Stimulated activated CD4-positive, alpha-beta T cell treated with anti-CD3 and anti-CD28 coated beads, TNF-alpha, amount 100 ng/mL, for 4 hours (primary cell): ENCODE data around the gene TPK1.
"Not testable (repeated sequence)": the region's sequence is repeated elsewhere in the genome, so short reads cannot be mapped to it uniquely, and the experiment has no call there.

ENCODE experiments used
- DNase-seq, 3 experiments: peaks; one replicate each; pipeline ENCODE4 v3.0.0-alpha.2; 2020; ENCODE audit warnings: low read depth in 3 of 3

Gene TPK1

GRCh38 chr7:144824360-144824759 lies 11.5 kb downstream of the TPK1 start:
- no peak for DNase-seq

- no peak for DNase-seq
Measured at GRCh38 chr7:144822223-144822622, 13.6 kb downstream of the TPK1 start.

GRCh38 chr7:144821067-144821466 lies 14.8 kb downstream of the TPK1 start:
- DNase-seq = no peak

GRCh38 chr7:144820552-144820951 lies 15.3 kb downstream of the TPK1 start:
- no peak for DNase-seq

GRCh38 chr7:144819566-144819965 lies 16.3 kb downstream of the TPK1 start:
- DNase-seq = no peak

GRCh38 chr7:144818511-144818910 lies 17.3 kb downstream of the TPK1 start:
- DNase-seq = peak in 2 of 3 experiments; percentile 10 to 44

- DNase-seq = no peak
Measured at GRCh38 chr7:144817001-144817400, 18.9 kb downstream of the TPK1 start.

GRCh38 chr7:144814299-144814698 lies 21.6 kb downstream of the TPK1 start:
- DNase-seq = no peak

GRCh38 chr7:144812379-144813283 lies 23.2 kb downstream of the TPK1 start:
- DNase-seq = peak in 1 of 3 experiments; percentile 26

GRCh38 chr7:144805627-144806239 lies 30.1 kb downstream of the TPK1 start:
- DNase-seq = no peak

- DNase-seq = not testable (repeated sequence)
Measured at GRCh38 chr7:144800678-144801436, 35.0 kb downstream of the TPK1 start.

- DNase-seq = no peak
Measured at GRCh38 chr7:144796919-144797318, 38.9 kb downstream of the TPK1 start.

GRCh38 chr7:144792050-144792449 lies 43.8 kb downstream of the TPK1 start:
- DNase-seq = no peak

GRCh38 chr7:144791488-144791887 lies 44.4 kb downstream of the TPK1 start:
- DNase-seq = no peak

- DNase-seq = no peak
Measured at GRCh38 chr7:144787127-144787526, 48.7 kb downstream of the TPK1 start.

- DNase-seq = no peak
Measured at GRCh38 chr7:144786522-144786921, 49.3 kb downstream of the TPK1 start.

GRCh38 chr7:144786079-144786478 lies 49.8 kb downstream of the TPK1 start:
- no peak for DNase-seq

- no peak for DNase-seq
Measured at GRCh38 chr7:144785521-144785920, 50.3 kb downstream of the TPK1 start.

GRCh38 chr7:144784943-144785342 lies 50.9 kb downstream of the TPK1 start:
- no peak for DNase-seq

- DNase-seq = no peak
Measured at GRCh38 chr7:144784441-144784840, 51.4 kb downstream of the TPK1 start.

- DNase-seq = no peak
Measured at GRCh38 chr7:144782883-144783282, 53.0 kb downstream of the TPK1 start.

- DNase-seq = no peak
Measured at GRCh38 chr7:144780071-144780608, 55.7 kb downstream of the TPK1 start.
